Measurements from ENCODE around the gene PPP6R3. TPM values are rescaled to one million over a fixed set of nuclear protein-coding genes. Genes with fewer than 3 reads are reported as not detected.
A peak's percentile ranks its signal among the peaks of the same experiment; 100 is the strongest.

PPP6R3 gene
- total and polyA plus RNA-seq, 2 of the 8 experiments (the other 6 are each of a cell fraction or from before 2014, with no cell fraction given), result 44.6 to 150 TPM

DNA sequence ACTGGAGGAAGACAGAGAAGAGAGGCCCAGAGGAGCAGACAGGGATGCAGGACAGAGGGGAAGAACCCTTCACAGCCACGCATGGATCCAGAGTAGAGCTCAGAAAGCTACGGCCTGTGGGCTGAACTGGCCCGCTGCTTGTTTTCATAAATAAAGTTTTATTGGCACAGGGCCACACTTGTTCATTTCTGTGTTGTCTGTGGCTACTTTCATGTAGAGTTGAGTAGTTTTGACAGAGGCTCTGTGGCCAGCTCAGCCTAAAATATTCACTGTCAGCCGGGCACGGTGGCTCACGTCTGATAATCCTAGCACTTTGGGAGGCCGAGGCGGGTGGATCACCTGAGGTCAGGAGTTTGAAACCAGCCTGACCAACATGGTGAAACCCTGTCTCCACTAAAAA, 197.5 kb downstream of the PPP6R3 start:
- no peak overlapping the region for H2BK120ac ChIP-seq (replicated peaks; ENCODE audit: low read depth, low read length)
- no peak overlapping the region for H3K27ac ChIP-seq (ENCODE audit: low read depth, low read length)
- DNase-seq (ENCODE audit: low read depth in 1 of 2, low spot score in 2 of 2) (no peak), FAIRE-seq (no peak)
- no peaks in the 10 kb centered on the region for H3K27me3 ChIP-seq (replicated peaks in 1 of 4; ENCODE audit: control insufficient read depth in 3 of 4, extremely low read depth in 1 of 4, insufficient read depth in 3 of 4, low read length in 3 of 4)
- no peak overlapping the region for H3K18ac ChIP-seq (ENCODE audit: extremely low read depth, low read length)
- H3K14ac ChIP-seq (ENCODE audit: insufficient read length), result no peak overlapping the region
- no peak overlapping the region for H2BK12ac ChIP-seq (ENCODE audit: low read depth, low read length)
- H3K4me3 ChIP-seq (ENCODE audit: extremely low read depth in 1 of 4, insufficient read depth in 2 of 4, low read depth in 3 of 4, low read length in 4 of 4), result no peak overlapping the region
- no peaks in the 10 kb centered on the region for H3K36me3 ChIP-seq (ENCODE audit: control insufficient read depth in 2 of 4, insufficient read depth in 4 of 4, low read length in 3 of 4)
- 97% methylated on average over 8 of the region's 8 CpGs; no CpG with 5 or more reads in 1 of the 2 experiments for WGBS, 2 experiments (ENCODE audit: extremely low coverage in 1 of 2, insufficient coverage in 1 of 2, insufficient read length in 1 of 2, insufficient replicate concordance in 2 of 2, low coverage in 1 of 2, low lambda C conversion rate in 2 of 2, missing lambda C conversion rate in 1 of 2)
- H3K9ac ChIP-seq (replicated peaks in 1 of 4; ENCODE audit: extremely low read depth in 1 of 4, low read depth in 3 of 4, low read length in 3 of 4), result no peak overlapping the region
- no peak overlapping the region for H2AFZ ChIP-seq (ENCODE audit: low read length)
- H3K4ac ChIP-seq (replicated peaks; ENCODE audit: insufficient read length, low read depth, low read length), result no peak overlapping the region
- H4K91ac ChIP-seq (replicated peaks; ENCODE audit: insufficient read length, low read length), result peak overlapping the region; percentile 30
- no peak overlapping the region for H3K56ac ChIP-seq (replicated peaks; ENCODE audit: insufficient read length, low read depth, low read length)
- H3K9me3 ChIP-seq (ENCODE audit: insufficient read depth in 2 of 2, low read depth in 1 of 2, low read length in 1 of 2), result peaks cover 0 to 6% of the 10 kb centered on the region in 2 experiments; a peak in 1 of 4 replicates
- H3K23me2 ChIP-seq (ENCODE audit: low read depth, low read length), result no peaks in the 10 kb centered on the region
- no peak overlapping the region for H2AK5ac ChIP-seq (ENCODE audit: low read depth, low read length)
- no peak overlapping the region for H2BK20ac ChIP-seq (ENCODE audit: low read length)
- H4K5ac ChIP-seq (ENCODE audit: insufficient read length, low read depth, low read length), result no peak overlapping the region
- H3K4me2 ChIP-seq (ENCODE audit: insufficient read depth in 1 of 2, low read depth in 2 of 2, low read length in 2 of 2), result no peak overlapping the region
- H2BK15ac ChIP-seq (ENCODE audit: low read length), result no peak overlapping the region
- H3K23ac ChIP-seq (ENCODE audit: insufficient read length), result no peak overlapping the region
- POLR2A ChIA-PET (ENCODE audit: partially characterized antibody), result interaction anchor here (0.6 to 1.1 kb wide), 2 partner anchors 42 to 47 kb away, joined by 3 read pairs; no protein-coding TSS in a partner anchor
- H4K20me1 ChIP-seq (replicated peaks in 1 of 2; ENCODE audit: control insufficient read depth in 1 of 2, insufficient read depth in 2 of 2, low read length in 2 of 2), result no peaks in the 10 kb centered on the region
- no peak overlapping the region for H2BK5ac ChIP-seq (ENCODE audit: low read depth, low read length)
- H4K8ac ChIP-seq (ENCODE audit: extremely low read depth, insufficient read depth, low read length), result no peak overlapping the region
- no peaks in the 10 kb centered on the region for H3K79me2 ChIP-seq (ENCODE audit: control insufficient read depth in 1 of 2, insufficient read depth in 2 of 2, low read length in 2 of 2)
- H3K79me1 ChIP-seq (ENCODE audit: low read depth, low read length), result no peaks in the 10 kb centered on the region
- CTCF ChIA-PET (ENCODE audit: partially characterized antibody), result interaction anchor here (0.6 to 1.6 kb wide), 7 partner anchors 9 to 136 kb away, joined by 3 to 5 read pairs (median 3); no protein-coding TSS in a partner anchor
- TF ChIP-seq POLR2A (IDR thresholded peaks at IDR 0.05; ENCODE audit: control extremely low read depth in 1 of 2, low read depth in 2 of 2, low read length in 2 of 2) (no peak), CBX5 (IDR thresholded peaks at IDR 0.05; ENCODE audit: low read depth, low read length) (no peak), PHF8 (conservative IDR thresholded peaks at IDR 0.05; ENCODE audit: low read depth, low read length) (no peak), SAP30 (IDR thresholded peaks at IDR 0.05; ENCODE audit: insufficient read depth, insufficient replicate concordance, low read length) (no peak), CREB1 (IDR thresholded peaks at IDR 0.05) (no peak)
- TF ChIP-seq, protein P1, sequence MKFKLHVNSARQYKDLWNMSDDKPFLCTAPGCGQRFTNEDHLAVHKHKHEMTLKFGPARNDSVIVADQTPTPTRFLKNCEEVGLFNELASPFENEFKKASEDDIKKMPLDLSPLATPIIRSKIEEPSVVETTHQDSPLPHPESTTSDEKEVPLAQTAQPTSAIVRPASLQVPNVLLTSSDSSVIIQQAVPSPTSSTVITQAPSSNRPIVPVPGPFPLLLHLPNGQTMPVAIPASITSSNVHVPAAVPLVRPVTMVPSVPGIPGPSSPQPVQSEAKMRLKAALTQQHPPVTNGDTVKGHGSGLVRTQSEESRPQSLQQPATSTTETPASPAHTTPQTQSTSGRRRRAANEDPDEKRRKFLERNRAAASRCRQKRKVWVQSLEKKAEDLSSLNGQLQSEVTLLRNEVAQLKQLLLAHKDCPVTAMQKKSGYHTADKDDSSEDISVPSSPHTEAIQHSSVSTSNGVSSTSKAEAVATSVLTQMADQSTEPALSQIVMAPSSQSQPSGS (IDR thresholded peaks at IDR 0.05; ENCODE audit: low read length), result no peak
- H3K4me1 ChIP-seq (replicated peaks in 1 of 4; ENCODE audit: control insufficient read depth in 3 of 4, insufficient read depth in 4 of 4, low read length in 3 of 4), result no peaks in the 10 kb centered on the region
